Superior temporal gyrus (tissue), 1 donor: ENCODE results near the gene MAVS.
A peak's percentile ranks its signal among the peaks of the same experiment; 100 is the strongest.
"Not testable (repeated sequence)": the region's sequence is repeated elsewhere in the genome, so short reads cannot be mapped to it uniquely, and the experiment has no call there.

Source experiments
- DNase-seq: peaks from one replicate; pipeline ENCODE4 v3.0.0-alpha.2; 2016; ENCODE audit errors: extremely low spot score

The MAVS gene

DNA sequence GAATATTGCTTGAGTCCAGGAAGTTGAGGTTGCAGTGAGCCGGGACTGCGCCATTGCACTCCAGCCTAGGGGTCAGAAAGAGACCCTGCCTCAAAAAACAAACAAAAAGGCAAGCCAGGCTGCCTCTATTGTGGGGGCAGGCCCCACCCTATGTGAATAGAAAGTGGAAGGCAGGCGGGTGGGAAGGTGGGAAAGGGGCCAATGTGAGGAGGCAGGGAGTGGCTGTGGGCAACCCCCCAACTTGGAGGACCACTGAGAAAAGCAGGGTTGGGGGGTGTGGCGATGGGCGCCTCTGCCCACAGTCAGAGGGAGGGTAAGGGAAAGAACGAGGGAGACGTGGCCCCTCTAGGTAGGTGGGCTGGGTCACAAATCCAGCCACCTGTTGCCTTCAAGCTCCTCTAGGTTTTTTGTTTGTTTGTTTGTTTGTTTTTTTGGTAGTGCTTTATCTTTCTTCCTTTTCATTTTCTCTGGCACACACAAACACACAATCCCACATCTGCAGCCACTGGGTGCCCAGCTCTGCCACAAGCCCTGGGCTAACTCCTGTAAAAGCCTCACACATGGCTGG lies 31.6 kb upstream of the MAVS start:
- no peak for DNase-seq

DNA sequence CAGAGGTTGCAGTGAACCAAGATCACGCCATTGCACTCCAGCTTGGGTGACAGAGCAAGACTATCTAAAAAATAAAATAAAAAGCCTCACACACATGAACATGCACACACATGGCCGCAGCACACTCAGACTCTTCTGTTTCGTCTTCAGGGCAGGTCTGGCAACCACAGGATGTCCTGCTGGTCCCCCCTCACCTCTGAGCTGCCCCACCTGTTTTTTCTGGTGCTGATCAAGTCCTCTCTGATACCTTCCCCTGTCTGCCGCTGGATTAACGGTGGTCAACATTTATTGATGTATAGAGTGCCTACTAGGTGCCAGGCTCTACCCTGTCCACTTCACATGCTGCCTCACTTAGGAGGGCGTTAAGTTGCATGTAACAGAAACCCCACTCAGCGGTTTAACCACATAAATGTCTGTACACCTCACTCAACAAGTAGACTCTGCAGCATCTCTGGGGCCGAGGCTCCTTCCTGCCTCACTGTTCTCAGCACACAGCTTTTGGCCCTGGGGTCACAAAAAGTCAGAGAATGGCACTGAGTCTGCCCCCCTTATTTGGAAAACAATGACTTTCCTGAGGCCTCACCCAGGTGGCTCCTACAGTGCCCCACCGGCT lies 30.8 kb upstream of the MAVS start:
- DNase-seq, result no peak

DNA sequence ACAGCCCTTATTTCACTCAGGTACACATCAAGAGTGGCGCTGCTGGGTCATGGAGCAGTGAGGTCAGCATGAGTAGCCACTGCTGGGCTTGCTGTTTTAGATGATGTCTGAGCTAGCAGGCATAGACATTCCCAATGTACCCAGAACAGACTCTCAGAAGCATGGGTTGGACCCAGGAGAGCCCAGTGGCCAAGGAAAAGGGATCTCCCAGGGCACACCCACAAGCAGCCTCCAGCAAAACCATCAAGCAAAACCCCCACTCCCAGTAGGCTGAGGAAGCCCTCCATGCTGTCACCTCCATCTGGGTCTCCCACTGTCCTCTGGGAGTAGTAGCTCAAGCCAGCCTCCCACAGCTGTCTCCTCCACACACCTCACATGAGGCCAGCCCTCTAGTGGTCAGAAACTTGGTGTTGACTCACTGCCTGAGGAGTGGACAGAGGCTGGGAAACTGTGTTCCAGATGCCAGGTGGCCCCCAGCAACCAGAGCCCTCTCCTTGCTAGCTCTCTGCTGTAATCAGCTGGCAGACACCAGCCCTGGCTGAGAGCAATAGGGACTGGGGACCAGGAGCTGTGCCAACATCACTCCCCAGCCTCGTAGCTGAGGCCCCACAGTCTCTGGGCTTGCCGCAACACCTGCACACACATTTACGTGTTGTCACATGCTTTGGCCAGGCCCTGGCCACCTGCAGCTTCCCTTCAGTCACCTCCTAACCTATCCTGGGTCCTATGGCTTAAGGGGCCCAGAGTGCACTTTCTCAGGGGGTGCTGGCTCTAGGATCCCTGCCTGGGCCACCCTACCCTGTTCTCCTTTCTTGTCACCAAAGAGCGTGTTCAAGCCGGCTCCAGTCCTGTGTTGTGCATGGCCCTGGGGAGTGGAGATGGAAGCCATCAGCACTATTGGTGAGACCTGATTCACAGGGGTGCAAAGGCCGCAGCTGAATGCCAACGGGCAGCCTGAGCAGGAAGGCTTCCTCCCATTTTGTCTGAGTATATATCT lies 28.2 kb upstream of the MAVS start:
- peak; percentile 64 for DNase-seq

DNA sequence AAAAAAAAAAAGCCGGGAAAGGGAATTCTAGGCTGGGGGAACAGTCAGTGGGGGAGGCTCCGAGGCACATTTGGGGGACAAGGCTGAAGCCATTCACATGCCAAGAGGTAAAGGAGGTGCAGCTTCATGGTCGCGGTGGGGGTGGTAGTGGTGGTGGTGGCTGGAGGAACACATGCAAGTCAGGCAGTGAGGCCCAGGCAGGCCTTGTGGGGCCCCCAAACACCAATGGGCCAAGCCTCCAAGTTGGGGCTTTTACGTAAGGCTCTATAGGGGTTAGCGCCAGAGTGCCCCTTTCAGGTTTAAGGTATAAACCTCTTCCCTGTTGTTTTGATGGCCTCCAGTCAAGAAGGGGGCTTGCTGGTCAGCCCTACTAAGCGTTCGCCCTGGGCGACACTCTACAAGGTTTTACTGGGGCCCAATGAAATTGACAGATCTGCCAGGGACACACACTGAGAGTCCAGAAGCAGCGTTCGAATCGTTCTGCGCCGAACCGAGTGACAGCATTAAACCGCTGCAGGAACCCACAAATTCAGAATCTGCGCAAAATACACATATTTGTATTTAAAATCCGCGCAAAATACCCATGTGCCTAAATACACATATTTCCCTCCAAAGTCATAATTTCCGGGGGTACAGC lies 27.1 kb upstream of the MAVS start:
- DNase-seq, result no peak

DNA sequence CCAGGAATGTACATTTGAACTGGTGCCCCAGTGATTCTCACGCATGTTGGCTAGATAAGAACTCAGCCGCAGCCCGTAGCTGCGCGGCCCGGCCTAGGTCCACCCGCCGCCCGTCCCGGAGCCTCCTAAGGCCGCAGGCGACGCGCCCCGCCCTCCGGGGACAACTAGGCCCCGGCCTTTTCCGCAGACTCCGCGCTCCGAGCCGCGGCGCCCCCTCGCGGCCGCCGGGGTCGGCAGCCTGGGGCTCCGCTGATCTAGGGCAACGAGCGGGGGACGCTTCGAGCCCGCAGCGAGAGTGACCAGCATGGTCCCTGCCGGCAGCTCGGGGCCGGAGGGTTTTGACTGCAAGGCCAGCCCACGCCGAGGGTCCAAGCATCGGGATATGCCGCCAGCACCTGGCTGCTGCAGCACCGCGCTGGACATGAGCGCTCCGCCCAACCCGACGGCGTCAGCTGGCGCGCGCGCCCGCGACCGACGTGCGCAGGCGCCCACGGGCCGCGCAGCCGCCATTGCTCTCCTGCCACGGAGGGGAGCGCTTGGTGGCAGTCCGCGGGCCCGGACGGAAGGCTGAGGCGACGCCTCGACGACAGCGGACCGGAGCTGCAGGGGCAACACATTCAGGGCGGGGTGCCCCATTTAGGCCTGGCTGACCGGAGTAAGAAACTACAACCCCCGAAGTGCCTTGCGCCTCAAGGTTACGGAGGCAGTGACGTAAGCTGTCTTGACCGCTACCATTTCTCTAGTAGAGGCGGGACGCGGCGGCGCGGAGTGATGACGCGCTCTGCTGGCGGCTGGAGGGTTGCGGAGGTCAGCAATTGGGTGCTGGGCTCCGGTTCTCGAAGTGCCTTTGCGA lies 26.4 kb upstream of the MAVS start, which contains the start of gene AP5S1:
AP5S1 (plus strand) TSS at position 500 of the 853 bp plus-strand sequence. CDS start 1,571 bp downstream, outside the sequence.
- DNase-seq, result peak; percentile 98

DNA sequence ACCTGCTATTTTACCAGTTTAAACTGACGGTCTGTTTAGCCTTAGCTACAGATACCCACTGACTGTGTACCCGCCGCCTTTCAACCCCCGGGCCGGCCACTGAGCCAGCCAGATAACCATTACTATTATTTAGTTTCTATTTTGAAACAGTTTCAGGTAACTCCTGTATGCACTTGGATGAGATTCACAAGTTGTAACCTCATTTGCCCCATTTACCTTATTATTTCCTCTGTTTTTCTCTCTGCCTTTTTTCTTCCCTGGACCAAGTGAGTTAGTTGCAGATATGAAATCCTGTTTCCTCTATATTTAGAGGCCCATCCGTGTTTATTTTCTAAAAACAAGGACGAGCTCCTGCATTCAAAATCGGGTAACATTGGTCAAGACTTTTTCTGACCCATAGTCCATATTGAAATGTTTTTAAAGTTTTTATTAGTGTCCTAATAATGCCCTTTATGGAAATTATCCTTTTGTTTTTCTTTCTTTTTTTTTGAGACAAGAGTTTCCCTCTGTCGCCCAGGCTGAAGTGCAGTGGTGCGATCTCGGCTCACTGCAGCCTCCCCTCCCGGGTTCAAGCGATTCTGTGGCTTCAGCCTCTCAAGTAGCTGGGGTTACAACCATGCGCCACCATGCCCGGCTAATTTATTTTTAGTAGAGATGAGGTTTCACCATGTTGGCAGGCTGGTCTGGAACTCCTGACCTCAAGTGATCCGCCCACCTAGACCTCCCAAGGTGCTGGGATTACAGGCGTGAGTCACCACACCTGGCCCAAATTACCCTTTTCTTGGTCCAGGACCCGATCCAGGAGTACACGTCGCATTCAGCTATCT lies 25.5 kb upstream of the MAVS start:
- no peak for DNase-seq

DNA sequence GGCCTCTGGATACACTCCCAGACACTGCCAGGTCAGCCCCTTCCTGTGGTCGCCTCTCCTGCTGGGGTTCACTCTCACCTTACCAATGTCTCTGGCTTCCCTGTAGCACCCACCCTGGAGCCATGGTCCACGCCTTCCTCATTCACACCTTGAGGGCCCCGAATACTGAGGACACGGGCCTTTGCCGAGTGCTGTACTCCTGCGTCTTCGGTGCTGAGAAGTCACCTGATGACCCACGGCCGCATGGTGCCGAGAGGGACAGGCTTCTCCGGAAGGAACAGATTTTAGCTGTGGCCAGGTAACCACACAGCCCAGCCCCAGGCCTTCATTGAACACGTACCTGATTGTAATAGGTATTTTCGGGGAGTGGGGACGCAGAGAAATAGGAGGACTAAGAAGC lies 24.6 kb upstream of the MAVS start:
- DNase-seq, result no peak

DNA sequence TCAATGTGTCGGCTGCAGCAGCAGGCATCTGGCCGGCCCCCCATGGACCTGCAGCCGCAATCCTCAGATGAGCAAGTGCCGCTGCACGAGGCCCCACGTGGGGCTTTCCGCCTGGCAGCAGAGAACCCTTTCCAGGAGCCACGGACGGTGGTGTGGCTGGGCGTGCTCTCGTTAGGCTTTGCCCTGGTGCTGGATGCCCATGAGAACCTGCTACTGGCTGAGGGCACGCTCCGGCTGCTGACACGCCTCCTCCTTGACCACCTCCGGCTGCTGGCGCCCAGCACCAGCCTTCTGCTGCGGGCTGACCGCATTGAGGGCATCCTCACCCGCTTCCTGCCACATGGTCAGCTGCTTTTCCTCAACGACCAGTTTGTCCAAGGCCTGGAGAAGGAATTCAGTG lies 22.8 kb upstream of the MAVS start:
- no peak for DNase-seq

DNA sequence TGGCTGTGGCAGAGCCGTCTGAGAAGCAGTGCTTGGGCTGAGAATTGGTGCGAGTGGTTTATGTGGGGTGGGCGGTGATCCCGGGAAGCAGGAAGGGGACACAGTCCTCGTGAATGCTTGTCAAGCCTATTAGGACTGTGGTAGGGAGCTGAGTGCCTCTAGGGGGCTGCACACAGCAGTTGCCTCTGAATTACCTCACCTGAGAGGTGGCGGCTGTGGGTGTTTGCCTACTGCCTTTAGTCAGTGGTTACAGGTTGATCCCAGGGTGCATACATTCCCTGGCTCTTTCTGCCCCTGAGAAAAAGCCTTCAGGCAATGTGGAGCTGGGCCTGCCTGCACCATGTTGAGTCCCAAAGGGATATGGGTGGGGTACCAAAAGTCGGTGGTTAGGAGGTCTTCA lies 21.1 kb upstream of the MAVS start:
- no peak for DNase-seq

DNA sequence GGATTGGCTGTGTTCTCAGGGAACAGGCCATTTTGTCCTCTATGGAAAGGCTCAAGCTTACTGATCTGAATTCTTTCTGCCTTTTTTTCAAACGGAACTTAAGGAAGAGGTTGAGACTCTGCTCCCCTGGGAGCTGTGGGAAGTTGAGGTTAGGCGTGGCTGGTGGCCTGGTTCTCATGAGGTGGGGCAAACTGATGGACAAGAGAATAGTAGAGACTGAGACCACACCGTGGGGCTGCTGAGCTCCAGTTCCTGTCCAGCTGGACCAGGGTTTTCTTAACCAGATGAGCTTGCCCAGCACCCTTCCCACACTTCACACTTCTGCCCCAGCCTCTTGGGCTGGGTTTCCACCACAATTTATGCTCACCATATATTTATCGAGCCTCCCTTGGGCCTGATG lies 20.2 kb upstream of the MAVS start:
- DNase-seq, result no peak

DNA sequence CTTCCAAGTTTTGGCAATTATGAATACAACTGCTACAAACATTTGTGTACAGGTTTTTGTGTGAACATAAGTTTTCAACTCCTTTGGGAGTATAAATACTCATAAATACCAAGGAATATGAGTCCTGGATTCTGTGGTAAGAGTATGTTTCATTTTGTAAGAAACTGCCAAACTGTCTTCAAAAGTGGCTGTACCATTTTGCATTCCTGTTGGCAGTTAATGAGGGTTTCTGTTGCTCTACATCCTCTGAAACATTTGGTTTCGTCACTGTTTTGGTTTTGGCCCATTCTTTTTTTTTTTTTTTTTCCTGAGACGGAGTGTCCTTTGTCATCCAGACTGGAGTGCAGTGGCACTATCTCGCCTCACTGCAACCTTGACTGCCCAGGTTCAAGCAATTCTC lies 17.8 kb upstream of the MAVS start:
- DNase-seq, result no peak

DNA sequence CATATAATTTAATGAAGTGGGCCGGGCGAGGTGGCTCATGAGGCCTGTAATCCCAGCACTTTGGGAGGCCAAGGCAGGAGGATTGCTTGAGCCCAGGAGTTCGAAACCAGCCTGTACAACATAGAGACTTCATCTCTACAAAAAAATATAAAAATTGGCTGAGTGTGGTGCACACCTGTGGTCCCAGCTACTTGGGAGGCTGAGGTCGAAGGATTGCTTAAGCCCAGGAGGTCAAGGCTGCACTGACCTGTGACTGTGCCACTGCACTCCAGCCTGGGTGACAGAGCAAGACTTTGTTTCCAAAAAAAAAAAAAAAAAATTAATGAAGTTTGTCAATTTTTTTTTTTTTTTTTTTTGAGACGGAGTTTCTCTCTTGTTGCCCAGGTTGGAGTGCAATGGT lies 16.7 kb upstream of the MAVS start:
- not testable (repeated sequence) for DNase-seq

DNA sequence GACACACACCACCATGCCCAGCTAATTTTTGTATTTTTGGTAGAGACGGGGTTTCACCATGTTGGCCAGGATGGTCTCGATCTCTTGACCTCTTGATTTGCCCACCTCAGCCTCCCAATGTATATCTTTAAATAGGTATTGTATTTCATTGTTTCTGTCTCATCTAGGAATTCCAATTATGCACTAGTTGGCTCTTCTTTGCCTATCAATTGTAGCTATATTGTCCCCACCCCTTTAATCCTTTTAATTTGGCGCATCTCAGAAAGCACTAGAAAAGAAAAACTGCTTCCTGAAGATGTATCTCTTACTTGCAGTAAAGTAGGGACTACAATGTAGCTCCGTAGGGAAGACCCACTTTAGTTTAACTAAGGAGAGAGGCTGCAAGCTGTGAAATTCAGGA lies 10.5 kb upstream of the MAVS start:
- DNase-seq, result no peak

DNA sequence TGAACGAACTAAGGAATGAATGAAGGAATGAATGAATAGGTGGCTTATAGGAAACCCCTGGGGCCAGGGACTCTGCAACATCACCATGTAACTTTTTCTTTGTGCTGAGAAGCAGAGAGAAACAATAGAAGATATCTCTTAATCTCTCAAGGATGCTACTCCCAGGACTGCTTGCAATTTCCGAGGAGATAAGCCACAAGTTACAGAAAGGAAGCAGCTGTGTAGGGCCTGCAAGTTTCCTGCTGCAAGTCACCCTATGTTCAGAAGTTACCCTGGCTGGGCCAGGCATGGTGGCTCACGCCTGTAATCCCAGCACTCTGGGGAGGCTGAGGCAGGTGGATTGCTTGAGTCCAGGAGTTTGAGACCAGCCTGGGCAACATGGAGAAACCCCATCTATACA lies 7.3 kb upstream of the MAVS start:
- DNase-seq, result no peak

DNA sequence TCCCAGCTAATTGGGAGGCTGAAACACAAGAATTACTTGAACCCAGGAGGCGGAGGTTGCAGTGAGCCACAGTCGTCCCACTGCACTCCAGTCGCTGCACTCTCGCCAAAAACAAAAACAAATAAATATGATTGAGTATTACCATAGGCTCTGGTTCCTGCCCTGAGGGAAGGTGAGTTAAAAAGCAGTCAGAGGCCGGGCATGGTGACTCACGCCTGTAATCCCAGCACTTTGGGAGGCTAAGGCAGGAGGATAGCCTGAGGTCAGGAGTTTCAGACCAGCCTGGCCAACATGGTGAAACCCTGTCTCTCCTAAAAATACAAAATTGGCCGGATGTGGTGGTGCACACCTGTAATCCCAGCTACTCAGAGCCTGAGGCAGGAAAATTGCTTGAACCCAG lies 6.4 kb upstream of the MAVS start:
- not testable (repeated sequence) for DNase-seq

DNA sequence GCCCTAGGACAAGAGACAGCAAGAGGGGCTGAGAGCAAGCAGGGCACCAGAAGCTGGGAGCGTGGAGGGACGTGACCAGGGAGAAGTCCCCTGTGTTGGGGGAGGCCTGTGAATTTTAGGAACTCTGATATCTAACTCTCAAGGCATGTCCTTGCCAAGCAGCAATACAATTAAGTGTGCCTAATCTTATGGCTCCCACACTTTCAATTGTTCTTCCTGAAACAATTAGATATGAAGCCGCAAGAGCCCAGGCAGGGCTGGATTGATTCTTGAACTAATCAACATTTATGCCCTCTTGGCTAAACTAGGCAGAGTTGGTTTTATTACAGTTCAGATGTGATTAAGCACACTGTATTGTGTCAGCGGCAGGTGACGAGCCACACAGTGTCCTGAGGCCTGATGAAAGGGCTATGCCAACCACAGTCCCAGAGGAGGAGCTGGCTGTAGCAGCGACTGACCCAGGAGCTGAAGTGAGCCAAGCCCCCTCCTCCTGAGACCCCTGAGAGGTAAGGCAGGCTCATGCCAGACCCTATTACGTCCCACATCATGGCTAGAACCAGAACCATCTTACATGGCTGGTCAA lies 4.2 kb upstream of the MAVS start:
- DNase-seq, result no peak

DNA sequence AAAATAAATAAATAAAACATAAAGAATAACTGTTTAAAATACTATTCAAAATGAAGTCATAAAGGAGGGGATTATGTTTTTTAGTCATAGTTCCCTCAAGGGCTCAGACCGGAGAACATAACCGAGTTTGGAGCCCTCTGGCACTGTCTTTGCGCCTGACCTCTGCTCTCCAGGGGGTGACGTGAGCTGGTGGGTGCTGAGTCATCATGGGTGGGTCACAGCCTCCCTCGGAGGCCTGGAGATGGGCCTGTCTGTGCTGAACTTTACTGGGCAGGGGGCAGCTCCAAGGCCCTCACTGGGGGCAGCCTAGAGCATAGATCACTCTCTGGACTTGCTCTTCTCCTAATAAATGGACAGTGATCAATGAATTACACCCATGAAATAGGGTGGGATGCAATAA lies 3.1 kb upstream of the MAVS start:
- no peak for DNase-seq

DNA sequence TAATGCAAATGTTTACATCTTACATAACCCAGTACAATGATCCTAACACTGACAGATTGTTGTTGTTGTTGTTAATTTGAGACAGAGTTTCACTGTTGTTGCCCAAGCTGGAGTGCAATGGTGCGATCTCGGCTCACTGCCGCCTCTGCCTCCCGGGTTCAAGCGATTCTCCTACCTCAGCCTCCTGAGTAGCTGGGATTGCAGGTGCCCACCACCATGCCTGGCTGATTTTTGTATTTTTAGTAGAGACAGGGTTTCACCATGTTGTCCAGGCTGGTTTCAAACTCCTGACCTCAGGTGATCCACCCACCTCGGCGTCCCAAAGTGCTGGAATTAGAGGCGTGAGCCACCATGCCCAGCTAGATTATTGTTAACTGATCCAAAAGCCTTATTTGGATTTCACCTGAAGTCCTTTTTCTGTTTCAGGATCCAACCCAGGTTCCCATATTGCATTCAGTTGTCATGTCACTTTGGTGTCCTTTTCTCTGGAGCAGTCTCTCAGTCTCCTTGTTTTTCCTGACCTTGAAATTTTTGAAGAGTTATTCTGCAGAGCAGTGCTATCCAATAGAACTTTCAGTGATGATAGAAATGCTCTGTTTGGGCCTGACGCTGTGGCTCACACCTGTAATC lies 2.5 kb upstream of the MAVS start:
- not testable (repeated sequence) for DNase-seq

DNA sequence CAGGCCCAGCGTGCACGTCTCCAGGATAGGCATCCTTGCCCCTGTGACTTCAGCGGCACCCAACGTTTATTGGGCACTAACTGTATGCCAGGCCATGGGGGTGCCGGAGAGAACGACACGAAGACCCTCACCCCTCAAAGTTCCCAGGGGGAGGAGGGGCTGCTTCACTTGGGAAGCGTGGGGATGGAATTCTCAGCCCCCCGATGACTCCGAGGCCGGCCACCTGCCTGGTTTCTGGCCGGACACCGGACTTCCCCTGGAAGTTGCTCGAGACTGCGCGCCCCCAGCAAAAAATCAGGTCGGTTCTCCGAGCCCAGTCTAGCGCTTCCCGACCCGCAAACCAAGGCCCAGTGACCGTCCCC lies 275 bp upstream of the MAVS start:
- DNase-seq, result peak; percentile 13
